Measurements from ENCODE around the gene ACBD4.

Gene ACBD4

GRCh38 chr17:45098081-45098868, 37.2 kb upstream of the ACBD4 start:
- TF ChIP-seq CTCF (conservative IDR thresholded peaks at IDR 0.05; ENCODE audit: control insufficient read depth, insufficient read depth, low read depth, low read length) = no peak
- DNase-seq (ENCODE audit: low read depth) = no peak
- no peak overlapping the region for H3K4me3 ChIP-seq (ENCODE audit: control insufficient read depth, low read depth, low read length)

- DNase-seq (ENCODE audit: low read depth) = peak; percentile 78
- TF ChIP-seq CTCF (conservative IDR thresholded peaks at IDR 0.05; ENCODE audit: control insufficient read depth, insufficient read depth, low read depth, low read length) = peak; percentile 82
- no peak overlapping the region for H3K4me3 ChIP-seq (ENCODE audit: control insufficient read depth, low read depth, low read length)
Observed at GRCh38 chr17:45098869-45099616, 36.4 kb upstream of the ACBD4 start.

- TF ChIP-seq CTCF (conservative IDR thresholded peaks at IDR 0.05; ENCODE audit: control insufficient read depth, insufficient read depth, low read depth, low read length) = no peak
- no peak overlapping the region for H3K4me3 ChIP-seq (ENCODE audit: control insufficient read depth, low read depth, low read length)
- no peak for DNase-seq (ENCODE audit: low read depth)
Observed at GRCh38 chr17:45101546-45101882, 34.0 kb upstream of the ACBD4 start.

- DNase-seq (ENCODE audit: low read depth) = no peak
Observed at GRCh38 chr17:45101883-45102811, 33.3 kb upstream of the ACBD4 start.

GRCh38 chr17:45102856-45103255, 32.6 kb upstream of the ACBD4 start:
- TF ChIP-seq CTCF (conservative IDR thresholded peaks at IDR 0.05; ENCODE audit: control insufficient read depth, insufficient read depth, low read depth, low read length) = no peak
- DNase-seq (ENCODE audit: low read depth) = no peak

More at GRCh38 chr17:45101883-45102811, 33.3 kb upstream of the ACBD4 start:
- H3K4me3 ChIP-seq (ENCODE audit: control insufficient read depth, low read depth, low read length) = no peak overlapping the region
- no peak for TF ChIP-seq CTCF (conservative IDR thresholded peaks at IDR 0.05; ENCODE audit: control insufficient read depth, insufficient read depth, low read depth, low read length)

GRCh38 chr17:45103269-45103795, 32.2 kb upstream of the ACBD4 start:
- no peak overlapping the region for H3K4me3 ChIP-seq (ENCODE audit: control insufficient read depth, low read depth, low read length)
- no peak for TF ChIP-seq CTCF (conservative IDR thresholded peaks at IDR 0.05; ENCODE audit: control insufficient read depth, insufficient read depth, low read depth, low read length)
- DNase-seq (ENCODE audit: low read depth) = no peak

More at GRCh38 chr17:45102856-45103255, 32.6 kb upstream of the ACBD4 start:
- H3K4me3 ChIP-seq (ENCODE audit: control insufficient read depth, low read depth, low read length) = no peak overlapping the region
